GM12873 (cell line): ENCODE results near the gene ST6GAL2.

Experiments used
- CTCF ChIP-seq: IDR thresholded peaks from 2 replicates; pipeline ENCODE4 v1.5.1; 2012; ENCODE audit warnings: low read depth, mild to moderate bottlenecking, moderate library complexity, low read length, control low read depth; ENCODE audit not compliant: insufficient read depth; ENCODE audit errors: missing control alignments

Gene ST6GAL2

GRCh38 chr2:106894545-106894944 lies 8.6 kb upstream of the ST6GAL2 start:
- no peak for TF ChIP-seq CTCF

GRCh38 chr2:106892048-106892447 lies 6.1 kb upstream of the ST6GAL2 start:
- TF ChIP-seq CTCF, result no peak

GRCh38 chr2:106890606-106891005 lies 4.6 kb upstream of the ST6GAL2 start:
- TF ChIP-seq CTCF, result no peak

- TF ChIP-seq CTCF, result no peak
Measured at GRCh38 chr2:106886916-106887758, 1.2 kb upstream of the ST6GAL2 start.

GRCh38 chr2:106885329-106885728 lies 638 bp downstream of the ST6GAL2 start:
- no peak for TF ChIP-seq CTCF

GRCh38 chr2:106882673-106883072 lies 3.3 kb downstream of the ST6GAL2 start:
- no peak for TF ChIP-seq CTCF

- TF ChIP-seq CTCF, result no peak
Measured at GRCh38 chr2:106878206-106878605, 7.8 kb downstream of the ST6GAL2 start.
